ENCODE data around the gene RAPGEF1. TPM values are rescaled to one million over a fixed set of nuclear protein-coding genes. Genes with fewer than 3 reads are reported as not detected.

RAPGEF1 gene
- total and polyA plus RNA-seq, 9 of the 15 experiments (the other 6 are each of a cell fraction or from before 2014, with no cell fraction given) = 0.06 to 44.1 (median 19.9) TPM

- ChIA-PET CTCF (ENCODE audit: low intra/inter-chr PET ratio) (no interaction called here), POLR2A (interaction anchor here (0.7 to 0.9 kb wide), 2 partner anchors 99 to 259 kb away, joined by 3 to 4 read pairs; no protein-coding TSS in a partner anchor)
- 88% methylated on average over 9 of the region's 9 CpGs for WGBS (ENCODE audit: insufficient coverage, low coverage, missing lambda C conversion rate)
- no peaks in the 10 kb centered on the region for H3K9me3 ChIP-seq (replicated peaks; ENCODE audit: control insufficient read depth, insufficient read depth, low read depth, low read length)
- no peak for FAIRE-seq
- H3K4me2 ChIP-seq (ENCODE audit: insufficient read depth, low read length) = no peak overlapping the region
- no peaks in the 10 kb centered on the region for H4K20me1 ChIP-seq (replicated peaks; ENCODE audit: control insufficient read depth, insufficient read depth, low read length)
- no peaks in the 10 kb centered on the region for H3K27me3 ChIP-seq (ENCODE audit: control insufficient read depth in 2 of 2, insufficient read depth in 2 of 2, low read length in 2 of 2)
- H3K9me1 ChIP-seq (ENCODE audit: control insufficient read depth, insufficient read depth, low read length) = no peaks in the 10 kb centered on the region
- H3K27ac ChIP-seq (ENCODE audit: extremely low read depth, low read depth, low read length) = no peak overlapping the region
- in situ Hi-C loops (cut with MboI) = no loop called here
- H2AFZ ChIP-seq (ENCODE audit: low read depth, low read length) = no peak overlapping the region
- no peak for ATAC-seq
- H3K79me2 ChIP-seq (ENCODE audit: control insufficient read depth, insufficient read depth, low read length) = no peaks in the 10 kb centered on the region
- intact Hi-C loops (cut with micrococcal nuclease) = no loop called here
- no peak overlapping the region for H3K4me3 ChIP-seq
- no TSS peak for BruUV-seq (replicated peaks)
- H3K4me1 ChIP-seq (replicated peaks in 1 of 2; ENCODE audit: control insufficient read depth in 2 of 2, insufficient read depth in 2 of 2, low read length in 2 of 2) = peaks cover 27 to 28% of the 10 kb centered on the region in 2 experiments
- TF ChIP-seq L3MBTL2 (IDR thresholded peaks at IDR 0.05) = no peak
- no peak for TF ChIP-seq ARID3A (IDR thresholded peaks at IDR 0.05; ENCODE audit: borderline replicate concordance, low read depth, low read length)
- peak; percentile 49; the same call in 1 of the 2 replicates for TF ChIP-seq ATF3 (IDR thresholded peaks at IDR 0.05)
- TF ChIP-seq ATF3 (CRISPR knock-in tag; conservative IDR thresholded peaks at IDR 0.05) = no peak
- peak; percentile 30; the same call in 1 of the 2 replicates for TF ChIP-seq NFIC (IDR thresholded peaks at IDR 0.05)
- no peak overlapping the region for H3K9ac ChIP-seq (ENCODE audit: insufficient read depth in 1 of 2, low read depth in 2 of 2, low read length in 2 of 2)
- DNase-seq (ENCODE audit: extremely low read depth in 1 of 4, low spot score in 3 of 4) = no peak
- peaks cover 23% of the 10 kb centered on the region; the same call in 2 of the 3 replicates for H3K36me3 ChIP-seq (ENCODE audit: control insufficient read depth, insufficient read depth, low read length)
These were observed 106.3 kb downstream of the RAPGEF1 start for GRCh38 chr9:131633491-131634031.
